ENCODE data around the gene NCAM1.

Gene NCAM1

GRCh38 chr11:113213549-113213948, 252.3 kb downstream of the NCAM1 start:
- DNase-seq, result no peak

GRCh38 chr11:113222241-113222640, 261.0 kb downstream of the NCAM1 start:
- DNase-seq, result no peak

- DNase-seq, result no peak
Measured at GRCh38 chr11:113234888-113235287, 273.7 kb downstream of the NCAM1 start.

- no peak for DNase-seq
Measured at GRCh38 chr11:113237261-113237660, 276.0 kb downstream of the NCAM1 start.

GRCh38 chr11:113238721-113239120, 277.5 kb downstream of the NCAM1 start:
- no peak for DNase-seq

GRCh38 chr11:113240389-113240788, 279.2 kb downstream of the NCAM1 start:
- DNase-seq, result peak; percentile 69

GRCh38 chr11:113240790-113241635, 279.8 kb downstream of the NCAM1 start:
- peak; percentile 84 for DNase-seq

- DNase-seq, result no peak
Measured at GRCh38 chr11:113241636-113242054, 280.4 kb downstream of the NCAM1 start.

GRCh38 chr11:113242060-113242459, 280.8 kb downstream of the NCAM1 start:
- no peak for DNase-seq

- no peak for DNase-seq
Measured at GRCh38 chr11:113242767-113243397, 281.7 kb downstream of the NCAM1 start.

GRCh38 chr11:113243696-113244095, 282.5 kb downstream of the NCAM1 start:
- DNase-seq, result peak; percentile 40

- DNase-seq, result no peak
Measured at GRCh38 chr11:113245216-113245615, 284.0 kb downstream of the NCAM1 start.

GRCh38 chr11:113247221-113247620, 286.0 kb downstream of the NCAM1 start:
- DNase-seq, result no peak

- DNase-seq, result no peak
Measured at GRCh38 chr11:113247966-113248365, 286.7 kb downstream of the NCAM1 start.

- DNase-seq, result no peak
Measured at GRCh38 chr11:113248702-113249490, 287.7 kb downstream of the NCAM1 start.

- DNase-seq, result no peak
Measured at GRCh38 chr11:113249491-113249763, 288.2 kb downstream of the NCAM1 start.

- DNase-seq, result no peak
Measured at GRCh38 chr11:113249786-113250185, 288.6 kb downstream of the NCAM1 start.

- DNase-seq, result no peak
Measured at GRCh38 chr11:113251281-113251680, 290.1 kb downstream of the NCAM1 start.

- no peak for DNase-seq
Measured at GRCh38 chr11:113253406-113253805, 292.2 kb downstream of the NCAM1 start.

GRCh38 chr11:113255096-113255495, 293.9 kb downstream of the NCAM1 start:
- no peak for DNase-seq

GRCh38 chr11:113255741-113256140, 294.5 kb downstream of the NCAM1 start:
- DNase-seq, result no peak

- DNase-seq, result no peak
Measured at GRCh38 chr11:113256431-113257202, 295.4 kb downstream of the NCAM1 start.

- no peak for DNase-seq
Measured at GRCh38 chr11:113260096-113260425, 298.8 kb downstream of the NCAM1 start.
